Right cardiac atrium (tissue), 5 donors: ENCODE results near the gene PELI1. TPM values are rescaled to one million over a fixed set of nuclear protein-coding genes. Genes with fewer than 3 reads are reported as not detected.

Source experiments
- ATAC-seq, 2 donors: fragments of 200-7000 bp; cut with Tn5 transposase; one replicate each; pipeline versions ENCODE4 v1.8.0 to v1.9.1; 2020; ENCODE audit warnings: moderate library complexity in 2 of 2, mild to moderate bottlenecking in 1 of 2
- DNase-seq, 3 donors: peaks; one replicate each; pipeline ENCODE4 v3.0.0-alpha.2; 2020
- H3K27ac ChIP-seq: one replicate; pipeline ENCODE4 v1.5.1; 2013; ENCODE audit warnings: mild to moderate bottlenecking, low read length, control low read depth, moderate library complexity
- H3K27me3 ChIP-seq: one replicate; pipeline ENCODE4 v1.6.1; 2013; ENCODE audit not compliant: control insufficient read depth, insufficient read depth
- H3K4me1 ChIP-seq: one replicate; pipeline ENCODE4 v1.6.1; 2013; ENCODE audit warnings: low read length; ENCODE audit not compliant: control insufficient read depth, insufficient read depth
- H3K4me3 ChIP-seq: one replicate; pipeline ENCODE4 v1.5.1; 2013; ENCODE audit warnings: low read length, control low read depth
- H3K9me3 ChIP-seq: one replicate; pipeline ENCODE4 v1.6.1; 2013; ENCODE audit warnings: low read length; ENCODE audit not compliant: control insufficient read depth
- whole genome bisulfite sequencing: extraction: QIAGEN DNeasy Blood & Tissue Kit; methylation state at CpG from one replicate; pipeline ENCODE4 v1.1.7; 2013; 5-methylcytosine and 5-hydroxymethylcytosine counted together
- intact Hi-C, 4 donors: fragments of 100-400 bp; cut with DNase I; formaldehyde crosslinking; loops; one replicate each; pipeline versions ENCODE4 v1.11.0 to v1.14.0; 2022 to 2023
- polyA plus RNA-seq: library from polyadenylated mRNA; stranded (reverse); fragments of 200-250 nt; gene quantifications from one replicate; pipeline ENCODE4 v1.2.3, GENCODE V29; 2013
- total RNA-seq, 4 donors: library from RNA; stranded (reverse); fragmentation: NEBNext Ultra II Directional; extraction: Animal tissue kit (Norgen Biotek cat#: 25700); gene quantifications; one replicate each; pipeline ENCODE4 v1.2.1, GENCODE V29; 2021
- donor health status: healthy with polysubstance abuse.
- donor health status: DM: no; HTN: yes; CAD: no.
- donor health status: DM: no; HTN: no; CAD: no.
- donor health status: DM: no; HTN: yes; CAD: no; lungs with severe emphysema.
- donor health status: DM: yes; HTN: yes; CAD: no.

PELI1 gene
- total and polyA plus RNA-seq, 5 donors = 6.9 to 17.2 (median 12.4) TPM

GRCh38 chr2:64151476-64151875 lies 7.3 kb upstream of the PELI1 start:
- ATAC-seq = no peak
- WGBS = 53% methylated on average over 1 of the region's 1 CpG
- intact Hi-C loops = loop anchor here in 1 of 4 donors (10.0 kb wide), 1 partner anchor 143 kb away; no protein-coding TSS in a partner anchor

DNA sequence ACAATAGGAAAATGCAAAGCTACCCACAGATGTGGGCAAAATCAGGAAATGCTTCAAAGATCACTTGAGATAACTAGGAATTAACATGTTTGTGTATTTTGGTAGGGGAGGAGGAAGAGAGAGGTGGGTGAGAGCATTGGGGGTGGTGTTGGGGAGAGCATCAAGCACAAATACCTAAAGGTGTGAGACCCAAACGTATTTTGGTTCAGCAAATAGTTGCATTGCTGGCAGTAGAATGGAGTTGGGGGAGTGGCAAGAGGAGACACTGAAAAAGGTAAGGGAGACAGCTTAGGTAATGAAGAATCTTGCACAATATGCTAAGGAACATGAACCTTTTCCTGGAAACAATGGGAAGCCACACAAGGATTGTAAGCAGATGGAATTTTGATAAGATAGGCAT lies 1.5 kb upstream of the PELI1 start:
- H3K27me3 ChIP-seq = no peaks in the 10 kb centered on the region
- no peak overlapping the region for H3K27ac ChIP-seq
- no peaks in the 10 kb centered on the region for H3K9me3 ChIP-seq
- no peak overlapping the region for H3K4me3 ChIP-seq
- H3K4me1 ChIP-seq = no peaks in the 10 kb centered on the region
- ATAC-seq (no peak), DNase-seq (no peak)
- 37% methylated on average over 1 of the region's 1 CpG for WGBS
- intact Hi-C loops = loop anchor here in 1 of 4 donors (10.0 kb wide), 1 partner anchor 91 kb away; no protein-coding TSS in a partner anchor

More at GRCh38 chr2:64151476-64151875, 7.3 kb upstream of the PELI1 start:
- Histone ChIP-seq H3K4me1 (no peaks in the 10 kb centered on the region), H3K27me3 (no peaks in the 10 kb centered on the region), H3K9me3 (no peaks in the 10 kb centered on the region), H3K4me3 (no peak overlapping the region), H3K27ac (no peak overlapping the region)
- no peak for DNase-seq

DNA sequence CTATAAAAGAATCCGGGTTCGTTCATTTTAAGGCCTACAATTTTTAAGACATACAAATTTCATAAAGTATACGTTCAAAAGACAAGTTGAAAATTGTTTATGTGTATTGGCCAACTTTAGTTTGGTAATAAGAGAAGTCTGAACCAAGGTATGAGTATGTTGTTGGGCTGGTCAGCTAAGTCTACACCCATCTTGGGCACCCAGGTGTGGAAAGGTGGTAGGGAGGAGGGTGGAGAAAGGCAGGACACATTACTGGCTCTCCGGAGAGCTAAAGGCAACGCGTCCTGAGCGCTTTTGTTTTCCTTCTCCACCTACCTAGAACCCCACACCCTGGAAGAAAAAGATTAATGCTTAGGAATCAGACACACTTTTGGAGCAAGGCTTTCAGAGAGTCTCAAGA lies 899 bp upstream of the PELI1 start:
- no peak for DNase-seq
- 96% methylated on average over 7 of the region's 7 CpGs for WGBS
- Histone ChIP-seq H3K9me3 (no peaks in the 10 kb centered on the region), H3K27me3 (no peaks in the 10 kb centered on the region), H3K4me1 (no peaks in the 10 kb centered on the region), H3K27ac (no peak overlapping the region), H3K4me3 (no peak overlapping the region)
- no peak for ATAC-seq
- intact Hi-C loops = loop anchor here in 1 of 4 donors (10.0 kb wide), 1 partner anchor 90 kb away; no protein-coding TSS in a partner anchor

- H3K4me1 ChIP-seq = no peaks in the 10 kb centered on the region
- DNase-seq (peak in 1 of 3 donors; percentile 73), ATAC-seq (peak in 1 of 2 donors; percentile 50)
- WGBS = 1% methylated on average over 63 of the region's 69 CpGs
- H3K27ac ChIP-seq = peak overlapping the region; percentile 98
- no peaks in the 10 kb centered on the region for H3K9me3 ChIP-seq
- intact Hi-C loops = loop anchor here in 1 of 4 donors (10.0 kb wide), 1 partner anchor 89 kb away; no protein-coding TSS in a partner anchor
- H3K27me3 ChIP-seq = no peaks in the 10 kb centered on the region
- H3K4me3 ChIP-seq = peak overlapping the region; percentile 81
Measured at GRCh38 chr2:64143169-64144056, 807 bp downstream of the PELI1 start.

DNA sequence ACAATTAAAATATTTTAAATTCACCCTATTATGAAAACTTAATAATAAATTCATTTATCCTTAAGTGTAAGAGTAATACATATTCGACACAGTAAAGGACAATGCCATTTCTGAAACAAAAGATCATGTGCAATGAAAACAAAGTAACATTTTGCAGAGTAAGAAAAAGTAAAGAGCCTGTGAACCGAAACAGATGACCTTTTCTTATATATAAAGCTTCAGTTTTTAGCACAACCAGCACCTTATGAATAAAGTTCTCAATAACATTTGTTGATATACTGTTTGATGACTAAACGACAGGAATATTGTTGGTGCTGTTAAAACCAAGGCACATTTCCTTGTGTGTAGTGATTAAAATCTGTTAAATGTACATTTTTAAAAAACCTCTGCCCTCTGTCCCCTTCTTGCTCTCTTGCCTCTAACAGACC lies 1.5 kb downstream of the PELI1 start:
- intact Hi-C loops = loop anchor here in 1 of 4 donors (10.0 kb wide), 1 partner anchor 88 kb away; no protein-coding TSS in a partner anchor
- WGBS = 21% methylated on average over 3 of the region's 3 CpGs
- no peak overlapping the region for H3K27ac ChIP-seq
- H3K9me3 ChIP-seq = no peaks in the 10 kb centered on the region
- H3K27me3 ChIP-seq = no peaks in the 10 kb centered on the region
- DNase-seq = no peak
- peak overlapping the region; percentile 81 for H3K4me3 ChIP-seq
- ATAC-seq = no peak
- no peaks in the 10 kb centered on the region for H3K4me1 ChIP-seq

DNA sequence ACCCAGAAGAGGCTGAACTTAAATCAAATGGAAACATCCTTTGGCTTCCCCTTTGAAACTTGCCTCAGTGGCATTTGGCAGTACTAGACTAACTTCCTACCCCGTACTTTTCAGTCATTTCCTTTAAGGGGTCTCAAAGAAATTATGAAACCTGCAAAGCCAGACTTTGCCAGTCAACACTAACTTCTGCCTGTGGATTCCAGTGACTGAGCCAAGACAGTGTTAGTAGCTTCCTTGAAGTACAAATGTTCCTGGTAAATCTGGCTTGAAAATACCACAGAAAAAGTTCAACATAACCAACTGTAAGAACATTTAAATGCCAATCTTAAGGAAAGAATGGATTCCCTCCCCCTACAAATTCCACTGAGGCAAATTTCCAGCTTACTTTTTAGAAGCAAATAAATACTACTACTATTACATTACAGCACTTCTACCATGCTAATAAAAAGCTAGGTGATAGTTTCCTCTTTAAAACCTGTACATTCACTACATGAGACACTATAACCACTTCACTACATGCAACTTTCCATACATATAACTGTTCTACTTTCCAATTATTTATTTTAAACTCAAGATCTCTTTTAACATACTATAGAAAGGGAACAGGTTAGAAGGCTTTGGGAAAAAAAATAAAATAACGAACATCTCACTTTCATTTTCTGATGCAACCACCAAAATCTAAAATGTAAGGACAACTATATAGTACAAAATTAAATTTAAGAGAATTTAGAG lies 2.4 kb downstream of the PELI1 start:
- Histone ChIP-seq H3K27me3 (no peaks in the 10 kb centered on the region), H3K9me3 (no peaks in the 10 kb centered on the region), H3K4me1 (no peaks in the 10 kb centered on the region), H3K27ac (peak overlapping the region; percentile 19), H3K4me3 (peak overlapping the region; percentile 81)
- no peak for DNase-seq
- intact Hi-C loops = loop anchor here in 1 of 4 donors (10.0 kb wide), 1 partner anchor 87 kb away; no protein-coding TSS in a partner anchor
- 33% methylated on average over 2 of the region's 2 CpGs for WGBS
- no peak for ATAC-seq

DNA sequence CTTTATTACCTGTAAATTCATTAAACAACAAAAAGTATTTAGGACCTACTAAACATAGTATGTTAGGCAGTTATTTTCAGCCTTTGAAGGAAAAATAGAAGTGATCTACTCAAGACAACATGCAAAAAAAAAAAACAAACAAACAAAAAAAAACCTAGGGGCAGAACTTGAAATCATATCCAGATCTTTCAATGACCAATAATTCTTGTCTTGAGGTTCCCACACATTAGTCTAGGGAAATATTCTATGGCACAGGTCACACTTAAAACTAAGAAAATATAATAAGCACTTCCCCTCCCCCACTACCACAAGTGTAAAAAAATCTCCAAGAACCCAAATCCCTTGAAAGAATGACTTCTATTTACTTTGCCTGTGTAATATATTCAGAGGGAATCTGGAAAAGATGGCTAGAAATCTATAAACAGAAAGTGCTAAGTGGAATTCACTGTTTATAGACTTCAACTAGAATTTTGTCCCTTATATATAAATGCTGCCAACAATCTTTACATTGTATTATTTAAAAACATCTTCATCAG lies 3.5 kb downstream of the PELI1 start:
- Histone ChIP-seq H3K4me1 (no peaks in the 10 kb centered on the region), H3K27me3 (no peaks in the 10 kb centered on the region), H3K4me3 (no peak overlapping the region), H3K9me3 (no peaks in the 10 kb centered on the region), H3K27ac (no peak overlapping the region)
- DNase-seq (no peak), ATAC-seq (no peak)
- intact Hi-C loops = loop anchor here in 1 of 4 donors (10.0 kb wide), 1 partner anchor 86 kb away; no protein-coding TSS in a partner anchor

- peak overlapping the region; percentile 25 for H3K4me3 ChIP-seq
Measured at GRCh38 chr2:64139956-64140355, 4.3 kb downstream of the PELI1 start.

DNA sequence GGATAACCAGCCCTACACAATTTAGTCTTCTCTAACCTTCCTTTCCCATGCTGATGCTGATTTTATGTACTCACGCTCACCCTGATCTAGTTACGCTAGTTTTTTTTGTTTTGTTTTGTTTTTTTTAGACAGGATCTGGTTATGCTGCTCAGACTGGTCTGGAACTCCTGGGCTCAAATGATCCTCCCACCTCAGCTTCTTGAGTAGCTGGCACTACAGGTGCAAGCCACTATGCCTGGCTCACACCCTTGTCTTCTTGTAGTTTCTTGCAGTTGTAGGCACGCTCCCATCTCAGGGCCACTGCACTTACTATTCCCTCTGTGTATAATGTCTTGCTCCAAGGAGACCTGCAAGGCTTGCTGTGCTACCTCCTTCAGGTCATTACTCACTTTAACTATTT lies 6.2 kb downstream of the PELI1 start:
- no peak for ATAC-seq
- no peak for DNase-seq
- Histone ChIP-seq H3K4me1 (no peaks in the 10 kb centered on the region), H3K9me3 (no peaks in the 10 kb centered on the region), H3K27me3 (no peaks in the 10 kb centered on the region), H3K27ac (no peak overlapping the region), H3K4me3 (no peak overlapping the region)
- 88% methylated on average over 3 of the region's 3 CpGs for WGBS
- intact Hi-C loops = no loop called here

More at GRCh38 chr2:64139956-64140355, 4.3 kb downstream of the PELI1 start:
- ATAC-seq = no peak
- DNase-seq = no peak
- intact Hi-C loops = loop anchor here in 1 of 4 donors (10.0 kb wide), 1 partner anchor 85 kb away; no protein-coding TSS in a partner anchor
- Histone ChIP-seq H3K27me3 (no peaks in the 10 kb centered on the region), H3K27ac (no peak overlapping the region), H3K9me3 (no peaks in the 10 kb centered on the region), H3K4me1 (no peaks in the 10 kb centered on the region)
- WGBS = 34% methylated on average over 2 of the region's 2 CpGs

GRCh38 chr2:64137567-64137966 lies 6.7 kb downstream of the PELI1 start:
- WGBS = 63% methylated on average over 3 of the region's 3 CpGs
- no peaks in the 10 kb centered on the region for H3K9me3 ChIP-seq
- H3K27ac ChIP-seq = no peak overlapping the region
- H3K4me1 ChIP-seq = no peaks in the 10 kb centered on the region
- ATAC-seq (no peak), DNase-seq (no peak)
- H3K4me3 ChIP-seq = no peak overlapping the region
- intact Hi-C loops = no loop called here
- H3K27me3 ChIP-seq = no peaks in the 10 kb centered on the region
